ENCODE data around the gene TNFSF11.

Gene TNFSF11

GRCh38 chr13:42574011-42574410 lies at the start of gene TNFSF11:
TNFSF11 (plus strand) TSS chr13:42574152; CDS start chr13:42574304, 152 bp downstream.
- Histone ChIP-seq H3K9me3 (ENCODE audit: control insufficient read depth, insufficient read depth, low read length) (peaks cover 6% of the 10 kb centered on the region), H3K4me1 (ENCODE audit: insufficient read depth, low read length) (peaks cover 1% of the 10 kb centered on the region), H3K36me3 (ENCODE audit: insufficient read depth, low read length) (no peaks in the 10 kb centered on the region), H3K9ac (ENCODE audit: low read depth, low read length) (peak within 1 kb of the TSS; percentile 63; the same call in 1 of the 2 replicates)

GRCh38 chr13:42524487-42525034 lies 49.4 kb upstream of the TNFSF11 start:
- no peak overlapping the region for H3K9ac ChIP-seq (ENCODE audit: low read depth, low read length)
- H3K4me1 ChIP-seq (ENCODE audit: insufficient read depth, low read length) = no peaks in the 10 kb centered on the region
- H3K36me3 ChIP-seq (ENCODE audit: insufficient read depth, low read length) = no peaks in the 10 kb centered on the region
- no peaks in the 10 kb centered on the region for H3K9me3 ChIP-seq (ENCODE audit: control insufficient read depth, insufficient read depth, low read length)

DNA sequence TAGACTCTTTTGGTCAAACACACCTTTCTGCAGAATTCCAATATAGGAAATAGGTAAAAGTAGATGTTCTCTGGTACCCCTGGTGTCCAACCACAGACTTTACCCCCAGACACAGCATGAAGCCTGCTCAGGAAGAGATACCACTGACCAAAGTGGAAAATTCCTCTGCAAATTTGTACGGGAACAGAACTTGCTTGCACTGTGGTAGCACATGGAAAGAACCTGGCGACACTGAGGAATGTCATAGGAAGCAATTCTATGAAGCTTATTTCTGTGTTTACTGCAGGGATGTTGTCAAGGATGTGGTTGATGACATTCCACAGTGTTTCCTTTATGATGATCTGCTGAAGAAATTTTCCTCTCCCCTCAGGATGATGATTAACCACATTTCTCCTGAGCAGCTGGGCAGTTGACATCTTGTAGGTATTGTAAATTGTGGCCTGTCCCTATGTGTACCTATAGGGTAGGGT lies 48.9 kb upstream of the TNFSF11 start:
- Histone ChIP-seq H3K9me3 (ENCODE audit: control insufficient read depth, insufficient read depth, low read length) (no peaks in the 10 kb centered on the region), H3K4me1 (ENCODE audit: insufficient read depth, low read length) (no peaks in the 10 kb centered on the region), H3K9ac (ENCODE audit: low read depth, low read length) (no peak overlapping the region), H3K36me3 (ENCODE audit: insufficient read depth, low read length) (no peaks in the 10 kb centered on the region)

- Histone ChIP-seq H3K9me3 (ENCODE audit: control insufficient read depth, insufficient read depth, low read length) (no peaks in the 10 kb centered on the region), H3K4me1 (ENCODE audit: insufficient read depth, low read length) (no peaks in the 10 kb centered on the region), H3K36me3 (ENCODE audit: insufficient read depth, low read length) (no peaks in the 10 kb centered on the region), H3K9ac (ENCODE audit: low read depth, low read length) (no peak overlapping the region)
Observed at GRCh38 chr13:42526276-42526675, 47.7 kb upstream of the TNFSF11 start.

DNA sequence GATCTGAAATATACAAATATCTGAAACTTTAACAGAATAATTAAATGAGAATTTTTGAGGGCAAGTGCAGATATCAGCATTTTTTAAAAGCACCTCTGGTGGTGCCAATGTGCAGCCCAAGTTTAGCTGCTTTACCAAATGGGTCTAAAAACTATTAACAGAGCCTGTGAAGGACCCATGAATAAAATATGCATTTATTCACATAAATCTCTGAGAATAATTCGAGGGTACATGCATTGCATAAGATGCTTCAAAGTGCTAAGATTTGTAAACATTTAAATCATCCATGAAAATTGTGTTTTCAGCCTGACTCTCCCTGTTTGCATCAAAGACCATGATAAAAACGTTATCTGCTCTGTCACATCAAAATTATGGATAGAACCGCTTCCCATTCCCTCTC lies 47.1 kb upstream of the TNFSF11 start:
- H3K9ac ChIP-seq (ENCODE audit: low read depth, low read length) = no peak overlapping the region

GRCh38 chr13:42532561-42533335 lies 41.2 kb upstream of the TNFSF11 start:
- no peaks in the 10 kb centered on the region for H3K36me3 ChIP-seq (ENCODE audit: insufficient read depth, low read length)
- H3K9me3 ChIP-seq (ENCODE audit: control insufficient read depth, insufficient read depth, low read length) = no peaks in the 10 kb centered on the region
- no peak overlapping the region for H3K9ac ChIP-seq (ENCODE audit: low read depth, low read length)
- H3K4me1 ChIP-seq (ENCODE audit: insufficient read depth, low read length) = no peaks in the 10 kb centered on the region

More for the DNA sequence above, 47.1 kb upstream of the TNFSF11 start:
- Histone ChIP-seq H3K4me1 (ENCODE audit: insufficient read depth, low read length) (no peaks in the 10 kb centered on the region), H3K36me3 (ENCODE audit: insufficient read depth, low read length) (no peaks in the 10 kb centered on the region), H3K9me3 (ENCODE audit: control insufficient read depth, insufficient read depth, low read length) (no peaks in the 10 kb centered on the region)

DNA sequence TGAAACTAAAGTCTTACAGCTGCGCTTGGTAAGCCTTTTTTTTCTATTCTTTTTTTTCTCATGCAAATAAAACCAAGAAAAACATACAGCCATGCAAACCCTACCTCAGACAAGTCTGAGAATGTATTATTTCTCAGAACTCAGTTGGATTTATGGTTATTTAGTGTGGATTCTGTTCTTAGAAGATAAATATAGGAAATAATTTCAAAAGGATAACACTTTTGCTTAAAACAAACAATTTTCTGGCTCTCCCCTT lies 40.7 kb upstream of the TNFSF11 start:
- H3K9ac ChIP-seq (ENCODE audit: low read depth, low read length) = no peak overlapping the region
- H3K4me1 ChIP-seq (ENCODE audit: insufficient read depth, low read length) = no peaks in the 10 kb centered on the region
- H3K36me3 ChIP-seq (ENCODE audit: insufficient read depth, low read length) = no peaks in the 10 kb centered on the region
- no peaks in the 10 kb centered on the region for H3K9me3 ChIP-seq (ENCODE audit: control insufficient read depth, insufficient read depth, low read length)

GRCh38 chr13:42534785-42535184 lies 39.2 kb upstream of the TNFSF11 start:
- no peak overlapping the region for H3K9ac ChIP-seq (ENCODE audit: low read depth, low read length)
- H3K36me3 ChIP-seq (ENCODE audit: insufficient read depth, low read length) = no peaks in the 10 kb centered on the region
- H3K9me3 ChIP-seq (ENCODE audit: control insufficient read depth, insufficient read depth, low read length) = no peaks in the 10 kb centered on the region
- peaks cover 11% of the 10 kb centered on the region; the same call in 1 of the 2 replicates for H3K4me1 ChIP-seq (ENCODE audit: insufficient read depth, low read length)

- Histone ChIP-seq H3K4me1 (ENCODE audit: insufficient read depth, low read length) (peaks cover 20% of the 10 kb centered on the region; the same call in 1 of the 2 replicates), H3K9ac (ENCODE audit: low read depth, low read length) (no peak overlapping the region), H3K9me3 (ENCODE audit: control insufficient read depth, insufficient read depth, low read length) (no peaks in the 10 kb centered on the region), H3K36me3 (ENCODE audit: insufficient read depth, low read length) (no peaks in the 10 kb centered on the region)
Observed at GRCh38 chr13:42538996-42539395, 35.0 kb upstream of the TNFSF11 start.

DNA sequence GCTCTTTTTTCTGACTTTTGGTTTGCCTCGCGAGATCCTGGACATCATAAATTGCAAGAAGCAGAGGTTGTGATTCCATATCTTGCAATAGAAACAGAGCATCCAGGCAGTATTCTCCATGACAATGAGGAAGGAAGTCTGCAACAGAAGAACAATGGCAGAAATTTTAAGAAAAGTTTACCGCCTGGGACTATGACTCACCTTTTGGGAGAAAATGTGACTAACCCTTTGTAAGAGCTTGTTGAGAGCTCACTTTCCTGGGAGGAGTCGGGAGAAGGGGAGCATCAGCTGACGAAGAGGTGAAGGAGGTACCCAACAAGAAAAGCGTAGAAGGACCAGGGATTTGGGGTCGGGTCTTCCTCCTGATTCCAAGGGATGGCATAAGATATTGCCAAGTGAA lies 34.3 kb upstream of the TNFSF11 start:
- no peaks in the 10 kb centered on the region for H3K9me3 ChIP-seq (ENCODE audit: control insufficient read depth, insufficient read depth, low read length)
- H3K4me1 ChIP-seq (ENCODE audit: insufficient read depth, low read length) = peaks cover 20% of the 10 kb centered on the region; the same call in 1 of the 2 replicates
- no peaks in the 10 kb centered on the region for H3K36me3 ChIP-seq (ENCODE audit: insufficient read depth, low read length)
- no peak overlapping the region for H3K9ac ChIP-seq (ENCODE audit: low read depth, low read length)

DNA sequence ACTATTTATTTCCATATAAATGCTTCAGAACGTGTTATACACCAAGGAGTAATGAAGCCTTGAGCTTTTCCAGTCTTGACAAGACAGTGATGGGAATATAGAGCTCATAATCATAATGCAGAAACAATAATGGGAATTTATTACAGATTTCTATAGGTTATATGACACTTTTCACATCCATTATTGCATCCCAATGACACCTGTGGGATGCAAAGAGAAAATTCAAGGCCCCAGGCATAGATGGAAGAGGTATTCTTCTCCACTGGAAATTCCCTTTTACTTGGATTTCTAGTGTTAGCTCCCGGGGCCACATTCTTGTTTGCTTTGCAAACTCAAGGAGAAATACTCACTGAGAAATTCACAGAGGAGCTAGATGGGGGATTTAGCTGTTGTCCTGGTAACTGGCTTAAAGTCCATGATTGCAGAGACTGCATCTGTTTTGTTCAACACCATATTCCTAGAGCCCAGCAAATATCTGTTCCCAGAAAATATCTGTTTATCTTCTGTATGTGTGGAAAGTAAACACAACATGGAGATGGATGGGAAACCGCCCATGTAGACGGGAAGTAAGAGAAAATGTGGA lies 30.6 kb upstream of the TNFSF11 start:
- Histone ChIP-seq H3K36me3 (ENCODE audit: insufficient read depth, low read length) (no peaks in the 10 kb centered on the region), H3K9ac (ENCODE audit: low read depth, low read length) (no peak overlapping the region), H3K4me1 (ENCODE audit: insufficient read depth, low read length) (peaks cover 29% of the 10 kb centered on the region), H3K9me3 (ENCODE audit: control insufficient read depth, insufficient read depth, low read length) (no peaks in the 10 kb centered on the region)

- Histone ChIP-seq H3K9me3 (ENCODE audit: control insufficient read depth, insufficient read depth, low read length) (no peaks in the 10 kb centered on the region), H3K9ac (ENCODE audit: low read depth, low read length) (no peak overlapping the region), H3K4me1 (ENCODE audit: insufficient read depth, low read length) (peaks cover 21% of the 10 kb centered on the region), H3K36me3 (ENCODE audit: insufficient read depth, low read length) (no peaks in the 10 kb centered on the region)
Observed at GRCh38 chr13:42544246-42544926, 29.6 kb upstream of the TNFSF11 start.

DNA sequence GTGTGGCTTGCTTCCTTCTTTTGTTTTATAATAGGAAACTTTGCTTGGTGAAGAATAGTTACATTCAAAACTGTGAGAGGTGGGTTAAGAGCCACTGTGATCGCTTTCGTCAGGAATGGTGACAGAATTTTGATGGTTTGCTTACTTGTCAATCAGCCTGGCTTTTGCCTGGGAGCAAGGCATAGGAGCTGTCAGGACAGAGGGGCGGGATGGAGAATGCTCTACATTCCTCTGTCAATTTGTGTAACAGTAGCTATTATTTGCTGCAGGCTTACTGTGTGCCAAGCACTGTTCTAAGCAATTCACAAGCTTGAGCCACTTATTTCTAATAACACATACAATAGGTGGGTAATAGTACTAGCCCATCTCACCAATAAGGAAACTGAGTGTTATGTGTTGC lies 28.1 kb upstream of the TNFSF11 start:
- no peak overlapping the region for H3K9ac ChIP-seq (ENCODE audit: low read depth, low read length)
- H3K9me3 ChIP-seq (ENCODE audit: control insufficient read depth, insufficient read depth, low read length) = no peaks in the 10 kb centered on the region
- peaks cover 12% of the 10 kb centered on the region for H3K4me1 ChIP-seq (ENCODE audit: insufficient read depth, low read length)
- no peaks in the 10 kb centered on the region for H3K36me3 ChIP-seq (ENCODE audit: insufficient read depth, low read length)

DNA sequence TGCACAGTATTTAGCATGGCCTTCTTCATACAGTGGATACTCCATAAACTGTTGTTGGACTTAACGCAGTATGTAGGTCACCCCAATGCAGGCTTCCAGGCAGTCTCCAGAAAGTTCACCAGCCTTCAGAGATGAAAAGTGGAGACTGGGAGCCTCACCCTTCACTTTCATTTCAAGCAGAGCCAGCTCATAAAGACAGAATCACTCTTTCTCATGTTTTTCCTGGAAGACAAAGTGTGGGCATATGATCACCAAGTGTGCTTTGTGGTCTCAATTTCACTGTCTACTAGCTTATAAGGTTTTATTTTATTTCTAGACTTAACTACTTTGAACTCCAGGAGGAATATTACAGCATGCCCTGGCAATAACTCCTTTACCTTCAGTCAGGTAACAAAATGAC lies 26.3 kb upstream of the TNFSF11 start:
- no peaks in the 10 kb centered on the region for H3K9me3 ChIP-seq (ENCODE audit: control insufficient read depth, insufficient read depth, low read length)
- peaks cover 12% of the 10 kb centered on the region for H3K4me1 ChIP-seq (ENCODE audit: insufficient read depth, low read length)
- H3K36me3 ChIP-seq (ENCODE audit: insufficient read depth, low read length) = no peaks in the 10 kb centered on the region
- H3K9ac ChIP-seq (ENCODE audit: low read depth, low read length) = no peak overlapping the region

Data from ES-I3 (cell line).